Neuronal stem cell (in vitro differentiated cells): ENCODE measurements around the gene GRM4.

ENCODE experiments used
- DNase-seq: peaks from one replicate; pipeline ENCODE4 v3.0.0-alpha.2; 2013; ENCODE audit warnings: low spot score
- H2AFZ ChIP-seq: one replicate; pipeline ENCODE4 v1.6.1; 2013; ENCODE audit warnings: mild to moderate bottlenecking, low read length, inconsistent platforms
- H2AK5ac ChIP-seq: 2 replicates; pipeline ENCODE4 v1.6.1; 2013; ENCODE audit warnings: low read depth, mild to moderate bottlenecking, inconsistent platforms, low read length, moderate library complexity, mixed read lengths
- H2BK120ac ChIP-seq: 2 replicates; pipeline ENCODE4 v1.6.1; 2013; ENCODE audit warnings: low read depth, mild to moderate bottlenecking, inconsistent platforms, low read length, moderate library complexity, mixed read lengths
- H2BK12ac ChIP-seq: one replicate; pipeline ENCODE4 v1.6.1; 2013; ENCODE audit warnings: low read length, inconsistent platforms
- H2BK15ac ChIP-seq: 2 replicates; pipeline ENCODE4 v1.6.1; 2013; ENCODE audit warnings: mild to moderate bottlenecking, low read length, inconsistent platforms, mixed read lengths
- H2BK5ac ChIP-seq: one replicate; pipeline ENCODE4 v1.6.1; 2013; ENCODE audit warnings: inconsistent platforms, mild to moderate bottlenecking, low read length, moderate library complexity
- H3K14ac ChIP-seq: one replicate; pipeline ENCODE4 v1.6.1; 2013; ENCODE audit warnings: low read length, inconsistent platforms
- H3K18ac ChIP-seq: 2 replicates; pipeline ENCODE4 v1.6.1; 2013; ENCODE audit warnings: low read length, inconsistent platforms
- H3K23ac ChIP-seq: 2 replicates; pipeline ENCODE4 v1.6.1; 2013; ENCODE audit warnings: low read depth, mild to moderate bottlenecking, mixed read lengths, low read length, inconsistent platforms; ENCODE audit not compliant: poor library complexity
- H3K27ac ChIP-seq: replicated peaks from 3 replicates; pipeline ENCODE4 v1.5.1; 2013; ENCODE audit warnings: low read length, inconsistent platforms
- H3K27me3 ChIP-seq, 3 experiments: 2 replicates each; pipeline ENCODE4 v1.6.1; 2013; ENCODE audit warnings: low read length in 3 of 3, mild to moderate bottlenecking in 2 of 3, inconsistent platforms in 1 of 3, low read depth in 1 of 3, mixed read lengths in 1 of 3, moderate library complexity in 1 of 3; ENCODE audit not compliant: control insufficient read depth in 3 of 3, insufficient read depth in 3 of 3
- H3K36me3 ChIP-seq, 2 donors: replicated peaks in 1 of 2; 2 replicates each; pipeline ENCODE4 v1.6.1; 2013; ENCODE audit warnings: low read length in 2 of 2; ENCODE audit not compliant: control insufficient read depth in 2 of 2, insufficient read depth in 2 of 2
- H3K4ac ChIP-seq: 2 replicates; pipeline ENCODE4 v1.6.1; 2013; ENCODE audit warnings: inconsistent platforms, mild to moderate bottlenecking, low read length, moderate library complexity
- H3K4me1 ChIP-seq, 2 donors: 1 replicate in 1 of 2; 2 replicates in 1 of 2; pipeline ENCODE4 v1.6.1; 2013; ENCODE audit warnings: low read length in 2 of 2, low read depth in 1 of 2; ENCODE audit not compliant: control insufficient read depth in 2 of 2, insufficient read depth in 1 of 2
- H3K4me2 ChIP-seq: one replicate; pipeline ENCODE4 v1.6.1; 2013; ENCODE audit warnings: mild to moderate bottlenecking, low read length, inconsistent platforms; ENCODE audit not compliant: insufficient read depth, poor library complexity, severe bottlenecking
- H3K4me3 ChIP-seq, 2 donors: 2 replicates each; pipeline ENCODE4 v1.5.1; 2013; ENCODE audit warnings: low read length in 2 of 2, mild to moderate bottlenecking in 2 of 2, inconsistent platforms in 1 of 2, moderate library complexity in 1 of 2
- H3K79me1 ChIP-seq: one replicate; pipeline ENCODE4 v1.6.1; 2013; ENCODE audit warnings: low read depth, mild to moderate bottlenecking, inconsistent platforms, low read length, moderate library complexity
- H3K9ac ChIP-seq: one replicate; pipeline ENCODE4 v1.6.1; 2013; ENCODE audit warnings: mild to moderate bottlenecking, low read depth, low read length, inconsistent platforms; ENCODE audit not compliant: poor library complexity
- H3K9me3 ChIP-seq, 2 donors: replicated peaks in 1 of 2; 2 replicates each; pipeline versions ENCODE3 to v1.6.1; 2013; ENCODE audit warnings: low read length in 2 of 2, mild to moderate bottlenecking in 2 of 2, inconsistent platforms in 1 of 2, low read depth in 1 of 2, mixed read lengths in 1 of 2, moderate library complexity in 1 of 2; ENCODE audit not compliant: control insufficient read depth in 2 of 2, insufficient read depth in 1 of 2
- H4K8ac ChIP-seq: one replicate; pipeline ENCODE4 v1.6.1; 2013; ENCODE audit warnings: low read depth, mild to moderate bottlenecking, inconsistent platforms, low read length, moderate library complexity
- H4K91ac ChIP-seq: one replicate; pipeline ENCODE4 v1.6.1; 2013; ENCODE audit warnings: low read length, low read depth, mild to moderate bottlenecking, inconsistent platforms; ENCODE audit not compliant: poor library complexity
- WGBS, 2 donors: extraction: QIAGEN DNeasy Blood & Tissue Kit; methylation state at CpG; one replicate each; pipeline ENCODE4 v1.1.7; 2013; ENCODE audit warnings: missing lambda C conversion rate in 2 of 2, mixed read lengths in 1 of 2; ENCODE audit not compliant: insufficient read length in 2 of 2, insufficient replicate concordance in 1 of 2; ENCODE audit errors: extremely low coverage in 2 of 2; 5-methylcytosine and 5-hydroxymethylcytosine counted together

Gene GRM4

DNA sequence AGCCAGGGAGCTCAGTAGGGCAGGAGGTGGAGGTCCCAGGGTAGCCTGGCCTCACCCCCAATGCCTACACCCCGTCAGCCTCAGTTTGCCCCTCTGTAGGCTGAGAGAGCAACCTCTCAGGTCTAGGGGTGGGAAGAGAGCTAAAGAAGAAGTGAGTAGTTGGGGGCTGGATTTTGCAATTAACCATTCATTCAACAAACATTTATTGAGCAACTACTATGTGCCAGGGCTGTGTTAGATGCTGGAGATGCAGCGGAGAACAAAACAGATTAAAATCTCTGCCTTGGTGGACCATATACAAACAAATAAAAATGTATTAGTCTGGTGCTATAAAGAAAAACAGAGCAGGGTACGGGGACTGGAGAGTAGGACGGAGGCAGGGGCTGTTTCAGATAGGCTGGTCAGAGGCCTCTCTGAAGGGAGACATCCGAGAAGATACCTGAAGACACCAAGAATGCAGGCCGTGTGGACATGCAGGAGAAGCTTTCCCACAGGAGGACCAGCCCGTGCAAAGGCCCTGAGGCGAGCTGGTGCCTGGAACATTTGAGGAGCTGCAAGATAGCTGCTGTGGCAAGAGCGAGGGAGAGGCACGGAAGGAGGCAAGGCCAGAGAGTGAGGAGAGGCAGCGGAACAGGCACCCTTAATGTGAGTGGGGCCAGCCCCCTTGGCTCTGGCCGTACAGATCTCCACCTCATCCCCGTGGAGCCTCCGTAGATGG, 60.3 kb downstream of the GRM4 start:
- no peak overlapping the region for H2AFZ ChIP-seq
- no peak overlapping the region for H3K9ac ChIP-seq
- peak overlapping the region in 1 of 2 donors; percentile 57 for H3K4me3 ChIP-seq
- WGBS, 2 donors = no CpG with 5 or more reads among the region's 14 CpGs
- H3K36me3 ChIP-seq = no peaks in the 10 kb centered on the region
- no peak overlapping the region for H3K4ac ChIP-seq
- no peak overlapping the region for H4K91ac ChIP-seq
- no peak overlapping the region for H2BK5ac ChIP-seq
- H2BK15ac ChIP-seq = no peak overlapping the region
- peak overlapping the region; percentile 59 for H3K23ac ChIP-seq
- no peak for DNase-seq
- no peak overlapping the region for H3K4me2 ChIP-seq
- H2AK5ac ChIP-seq = peak overlapping the region; percentile 44
- H3K14ac ChIP-seq = no peak overlapping the region
- H3K9me3 ChIP-seq = peaks cover 0 to 2% of the 10 kb centered on the region in 2 donors
- H3K4me1 ChIP-seq = peaks cover 0 to 13% of the 10 kb centered on the region in 2 donors
- H3K18ac ChIP-seq = peak overlapping the region; percentile 32
- H2BK120ac ChIP-seq = no peak overlapping the region
- peaks cover 0 to 7% (median 0%) of the 10 kb centered on the region in 3 experiments for H3K27me3 ChIP-seq
- no peak overlapping the region for H4K8ac ChIP-seq
- H3K27ac ChIP-seq = no peak overlapping the region
- H3K79me1 ChIP-seq = no peaks in the 10 kb centered on the region
- peak overlapping the region; percentile 11 for H2BK12ac ChIP-seq

DNA sequence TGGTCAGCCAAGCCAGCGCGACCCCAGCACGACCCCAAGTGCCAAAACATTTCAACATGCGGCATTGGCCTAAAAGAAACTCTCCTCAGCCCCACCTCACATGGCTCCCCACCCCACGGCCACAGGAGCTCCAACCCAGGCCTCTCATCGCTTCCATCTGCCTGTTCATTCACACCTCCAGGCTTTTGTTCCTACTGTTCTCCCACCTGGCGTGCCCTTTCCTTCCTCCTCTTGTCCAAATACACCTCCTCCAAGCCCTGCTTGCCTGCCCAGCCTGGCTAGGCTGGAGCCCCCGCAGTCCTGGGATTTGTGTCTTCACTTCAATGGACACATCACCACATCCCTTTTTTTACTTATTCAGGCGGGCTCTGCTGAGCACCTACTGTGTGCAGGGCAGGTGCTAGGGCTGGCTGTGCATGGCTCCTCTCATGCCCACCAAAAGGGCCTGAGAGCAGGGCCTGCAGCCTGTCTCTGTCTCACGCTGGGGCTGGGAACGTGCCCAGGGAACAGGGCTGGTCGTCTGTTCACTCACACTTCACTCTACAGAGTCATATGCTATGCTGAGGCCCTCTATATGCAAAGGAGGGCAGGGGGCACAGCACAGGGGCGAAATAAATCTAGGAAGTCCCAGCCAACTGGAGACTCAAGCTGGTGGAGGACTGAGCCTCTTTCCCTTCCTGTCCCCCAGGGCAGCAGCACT, 61.1 kb downstream of the GRM4 start:
- no CpG with 5 or more reads among the region's 13 CpGs for WGBS, 2 donors
- Histone ChIP-seq H3K4me3 (no peak overlapping the region), H2BK12ac (no peak overlapping the region), H2BK120ac (no peak overlapping the region), H3K4me2 (no peak overlapping the region), H3K23ac (peak overlapping the region; percentile 59), H3K27ac (no peak overlapping the region), H4K91ac (no peak overlapping the region), H3K27me3 (peaks cover 0 to 7% (median 0%) of the 10 kb centered on the region in 3 experiments), H2BK15ac (no peak overlapping the region), H3K36me3 (no peaks in the 10 kb centered on the region), H3K4ac (peak overlapping the region; percentile 17), H3K4me1 (peaks cover 0 to 13% of the 10 kb centered on the region in 2 donors), H3K79me1 (no peaks in the 10 kb centered on the region), H2BK5ac (no peak overlapping the region), H2AFZ (no peak overlapping the region), H3K9ac (no peak overlapping the region), H3K14ac (no peak overlapping the region), H3K9me3 (peaks cover 0 to 2% of the 10 kb centered on the region in 2 donors), H3K18ac (peak overlapping the region; percentile 32), H4K8ac (no peak overlapping the region), H2AK5ac (peak overlapping the region; percentile 22)
- no peak for DNase-seq

DNA sequence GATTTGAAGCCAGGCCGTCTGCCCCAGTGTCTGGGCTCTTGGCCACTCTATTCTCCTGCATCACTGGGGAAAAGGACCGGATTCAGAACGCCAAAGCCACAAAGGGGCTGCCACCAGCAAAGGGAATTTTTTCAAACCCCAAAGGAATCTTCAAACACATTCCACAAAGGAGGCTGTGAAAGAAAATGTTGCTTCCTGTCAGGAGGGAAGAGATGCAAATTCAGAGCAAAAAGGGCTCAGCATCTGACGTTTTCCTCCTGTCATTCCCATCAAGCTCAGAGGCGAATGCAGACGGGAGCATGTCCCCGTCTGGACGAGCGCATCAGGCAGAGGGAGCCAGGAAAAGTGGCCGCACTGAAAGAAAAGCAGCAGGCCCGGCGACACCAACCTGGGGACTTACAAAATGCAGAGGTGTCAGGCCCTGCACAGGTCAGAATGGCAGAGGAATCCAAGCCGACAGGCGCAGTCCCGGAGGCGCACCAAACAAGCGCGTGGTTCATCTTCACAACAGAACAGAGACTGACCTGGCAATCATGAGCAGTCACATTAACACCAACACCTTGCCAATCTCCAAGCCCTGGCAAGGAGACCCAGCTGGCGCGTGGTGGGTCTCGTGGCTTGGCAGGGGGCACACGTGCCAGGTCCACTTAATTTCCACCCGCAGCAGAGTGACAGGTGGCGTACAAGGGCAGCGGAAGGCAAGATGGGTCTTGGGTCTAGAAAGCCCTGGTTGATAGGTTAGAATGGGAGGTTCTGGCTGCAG, 62.8 kb downstream of the GRM4 start:
- WGBS, 2 donors = no CpG with 5 or more reads among the region's 25 CpGs
- peaks cover 0 to 7% (median 0%) of the 10 kb centered on the region in 3 experiments for H3K27me3 ChIP-seq
- H3K79me1 ChIP-seq = no peaks in the 10 kb centered on the region

More for the DNA sequence above, 62.8 kb downstream of the GRM4 start:
- Histone ChIP-seq H3K4me2 (no peak overlapping the region), H3K9me3 (peaks cover 0 to 2% of the 10 kb centered on the region in 2 donors), H3K23ac (no peak overlapping the region), H4K8ac (no peak overlapping the region), H3K18ac (peak overlapping the region; percentile 45), H3K4ac (no peak overlapping the region), H3K4me1 (peaks cover 0 to 15% of the 10 kb centered on the region in 2 donors), H2BK120ac (no peak overlapping the region), H4K91ac (no peak overlapping the region), H2BK12ac (peak overlapping the region; percentile 34), H2BK15ac (no peak overlapping the region), H3K36me3 (no peaks in the 10 kb centered on the region), H2BK5ac (peak overlapping the region; percentile 8), H3K4me3 (no peak overlapping the region), H2AFZ (peak overlapping the region; percentile 63), H2AK5ac (peak overlapping the region; percentile 11), H3K14ac (no peak overlapping the region), H3K9ac (no peak overlapping the region), H3K27ac (no peak overlapping the region)
- no peak for DNase-seq
